ENCODE data around the gene UGT1A7.
"Not testable (repeated sequence)": the region's sequence is repeated elsewhere in the genome, so short reads cannot be mapped to it uniquely, and the experiment has no call there.

UGT1A7 gene

GRCh38 chr2:233650981-233651380, 30.7 kb upstream of the UGT1A7 start:
- no peak overlapping the region for H3K23ac ChIP-seq (ENCODE audit: low read length)
- no peak overlapping the region for H4K8ac ChIP-seq (ENCODE audit: low read depth, low read length)
- no peak for DNase-seq
- H3K4ac ChIP-seq (ENCODE audit: low read depth, low read length) = no peak overlapping the region
- no peaks in the 10 kb centered on the region for H3K27me3 ChIP-seq (ENCODE audit: insufficient read depth, low read length, poor library complexity)
- H2AK5ac ChIP-seq (ENCODE audit: low read length) = no peak overlapping the region
- H3K27ac ChIP-seq (ENCODE audit: low read depth, low read length) = no peak overlapping the region
- no peak overlapping the region for H2BK120ac ChIP-seq (ENCODE audit: low read depth, low read length)
- H3K4me2 ChIP-seq (ENCODE audit: low read length) = no peak overlapping the region
- no peak overlapping the region for H3K9ac ChIP-seq (ENCODE audit: low read length)
- no peaks in the 10 kb centered on the region for H3K4me1 ChIP-seq (ENCODE audit: control insufficient read depth, low read depth, low read length)
- no CpG with 5 or more reads among the region's 4 CpGs for WGBS (ENCODE audit: extremely low coverage, insufficient coverage, low lambda C conversion rate)
- no peak overlapping the region for H4K5ac ChIP-seq (ENCODE audit: low read length)
- no peaks in the 10 kb centered on the region for H3K79me2 ChIP-seq (ENCODE audit: control insufficient read depth, insufficient read depth, low read length)
- H3K36me3 ChIP-seq (ENCODE audit: control insufficient read depth, insufficient read depth, low read length) = no peaks in the 10 kb centered on the region
- no peak overlapping the region for H3K4me3 ChIP-seq (ENCODE audit: low read length)
- no peak overlapping the region for H2BK5ac ChIP-seq (ENCODE audit: low read length)
- H2BK15ac ChIP-seq (replicated peaks; ENCODE audit: low read depth) = no peak overlapping the region
- H3K18ac ChIP-seq (ENCODE audit: low read length) = no peak overlapping the region
- H3K56ac ChIP-seq (ENCODE audit: low read length) = no peak overlapping the region
- no peaks in the 10 kb centered on the region for H3K79me1 ChIP-seq (ENCODE audit: low read length)

- DNase-seq = no peak
- Histone ChIP-seq H3K36me3 (ENCODE audit: control insufficient read depth, insufficient read depth, low read length) (no peaks in the 10 kb centered on the region), H3K23ac (ENCODE audit: low read length) (no peak overlapping the region), H3K56ac (ENCODE audit: low read length) (no peak overlapping the region), H4K8ac (ENCODE audit: low read depth, low read length) (no peak overlapping the region), H3K27ac (ENCODE audit: low read depth, low read length) (no peak overlapping the region), H2AK5ac (ENCODE audit: low read length) (no peak overlapping the region), H2BK15ac (replicated peaks; ENCODE audit: low read depth) (no peak overlapping the region), H3K4me1 (ENCODE audit: control insufficient read depth, low read depth, low read length) (no peaks in the 10 kb centered on the region), H3K18ac (ENCODE audit: low read length) (no peak overlapping the region), H3K4me3 (ENCODE audit: low read length) (no peak overlapping the region), H3K79me1 (ENCODE audit: low read length) (no peaks in the 10 kb centered on the region), H2BK120ac (ENCODE audit: low read depth, low read length) (no peak overlapping the region), H4K5ac (ENCODE audit: low read length) (no peak overlapping the region), H2BK5ac (ENCODE audit: low read length) (no peak overlapping the region), H3K4me2 (ENCODE audit: low read length) (no peak overlapping the region), H3K79me2 (ENCODE audit: control insufficient read depth, insufficient read depth, low read length) (no peaks in the 10 kb centered on the region), H3K4ac (ENCODE audit: low read depth, low read length) (no peak overlapping the region), H3K9ac (ENCODE audit: low read length) (no peak overlapping the region), H3K27me3 (ENCODE audit: insufficient read depth, low read length, poor library complexity) (no peaks in the 10 kb centered on the region)
- WGBS (ENCODE audit: extremely low coverage, insufficient coverage, low lambda C conversion rate) = no CpG with 5 or more reads among the region's 2 CpGs
These were observed 30.3 kb upstream of the UGT1A7 start for GRCh38 chr2:233651430-233651829.

GRCh38 chr2:233654501-233654900, 27.2 kb upstream of the UGT1A7 start:
- no peaks in the 10 kb centered on the region for H3K36me3 ChIP-seq (ENCODE audit: control insufficient read depth, insufficient read depth, low read length)
- H2BK120ac ChIP-seq (ENCODE audit: low read depth, low read length) = no peak overlapping the region
- H3K4me2 ChIP-seq (ENCODE audit: low read length) = no peak overlapping the region
- no peak overlapping the region for H2BK15ac ChIP-seq (replicated peaks; ENCODE audit: low read depth)
- no peak overlapping the region for H3K23ac ChIP-seq (ENCODE audit: low read length)
- H3K56ac ChIP-seq (ENCODE audit: low read length) = no peak overlapping the region
- no peaks in the 10 kb centered on the region for H3K27me3 ChIP-seq (ENCODE audit: insufficient read depth, low read length, poor library complexity)
- no peak overlapping the region for H4K5ac ChIP-seq (ENCODE audit: low read length)
- no CpG with 5 or more reads among the region's 6 CpGs for WGBS (ENCODE audit: extremely low coverage, insufficient coverage, low lambda C conversion rate)
- H3K9ac ChIP-seq (ENCODE audit: low read length) = no peak overlapping the region
- H3K18ac ChIP-seq (ENCODE audit: low read length) = no peak overlapping the region
- no peak overlapping the region for H4K8ac ChIP-seq (ENCODE audit: low read depth, low read length)
- no peak overlapping the region for H3K27ac ChIP-seq (ENCODE audit: low read depth, low read length)
- H3K4me1 ChIP-seq (ENCODE audit: control insufficient read depth, low read depth, low read length) = no peaks in the 10 kb centered on the region
- no peak overlapping the region for H3K4me3 ChIP-seq (ENCODE audit: low read length)
- no peak overlapping the region for H3K4ac ChIP-seq (ENCODE audit: low read depth, low read length)
- DNase-seq = peak; percentile 3
- no peak overlapping the region for H2BK5ac ChIP-seq (ENCODE audit: low read length)
- no peaks in the 10 kb centered on the region for H3K79me2 ChIP-seq (ENCODE audit: control insufficient read depth, insufficient read depth, low read length)
- H3K79me1 ChIP-seq (ENCODE audit: low read length) = no peaks in the 10 kb centered on the region
- no peak overlapping the region for H2AK5ac ChIP-seq (ENCODE audit: low read length)

GRCh38 chr2:233655043-233655442, 26.7 kb upstream of the UGT1A7 start:
- H3K9ac ChIP-seq (ENCODE audit: low read length) = no peak overlapping the region
- H3K79me1 ChIP-seq (ENCODE audit: low read length) = no peaks in the 10 kb centered on the region
- H2AK5ac ChIP-seq (ENCODE audit: low read length) = no peak overlapping the region
- WGBS (ENCODE audit: extremely low coverage, insufficient coverage, low lambda C conversion rate) = no CpG with 5 or more reads among the region's 1 CpG
- H3K79me2 ChIP-seq (ENCODE audit: control insufficient read depth, insufficient read depth, low read length) = no peaks in the 10 kb centered on the region
- H3K4me1 ChIP-seq (ENCODE audit: control insufficient read depth, low read depth, low read length) = no peaks in the 10 kb centered on the region
- H3K56ac ChIP-seq (ENCODE audit: low read length) = no peak overlapping the region
- H3K27me3 ChIP-seq (ENCODE audit: insufficient read depth, low read length, poor library complexity) = no peaks in the 10 kb centered on the region
- DNase-seq = no peak
- no peak overlapping the region for H2BK120ac ChIP-seq (ENCODE audit: low read depth, low read length)
- no peaks in the 10 kb centered on the region for H3K36me3 ChIP-seq (ENCODE audit: control insufficient read depth, insufficient read depth, low read length)
- H4K8ac ChIP-seq (ENCODE audit: low read depth, low read length) = no peak overlapping the region
- no peak overlapping the region for H3K4me2 ChIP-seq (ENCODE audit: low read length)
- H3K18ac ChIP-seq (ENCODE audit: low read length) = no peak overlapping the region
- H3K4me3 ChIP-seq (ENCODE audit: low read length) = no peak overlapping the region
- H2BK5ac ChIP-seq (ENCODE audit: low read length) = no peak overlapping the region
- H3K23ac ChIP-seq (ENCODE audit: low read length) = no peak overlapping the region
- no peak overlapping the region for H4K5ac ChIP-seq (ENCODE audit: low read length)
- H3K27ac ChIP-seq (ENCODE audit: low read depth, low read length) = no peak overlapping the region
- no peak overlapping the region for H3K4ac ChIP-seq (ENCODE audit: low read depth, low read length)
- no peak overlapping the region for H2BK15ac ChIP-seq (replicated peaks; ENCODE audit: low read depth)

GRCh38 chr2:233655943-233656342, 25.8 kb upstream of the UGT1A7 start:
- not testable (repeated sequence) for DNase-seq; H2AK5ac ChIP-seq (ENCODE audit: low read length); H3K4me3 ChIP-seq (ENCODE audit: low read length); H3K56ac ChIP-seq (ENCODE audit: low read length); H3K79me2 ChIP-seq (ENCODE audit: control insufficient read depth, insufficient read depth, low read length); H3K79me1 ChIP-seq (ENCODE audit: low read length); H3K27ac ChIP-seq (ENCODE audit: low read depth, low read length); H2BK120ac ChIP-seq (ENCODE audit: low read depth, low read length); H3K27me3 ChIP-seq (ENCODE audit: insufficient read depth, low read length, poor library complexity); H3K36me3 ChIP-seq (ENCODE audit: control insufficient read depth, insufficient read depth, low read length); H2BK15ac ChIP-seq (replicated peaks; ENCODE audit: low read depth); H3K18ac ChIP-seq (ENCODE audit: low read length); H3K4me2 ChIP-seq (ENCODE audit: low read length); H3K4me1 ChIP-seq (ENCODE audit: control insufficient read depth, low read depth, low read length); H3K23ac ChIP-seq (ENCODE audit: low read length); H3K9ac ChIP-seq (ENCODE audit: low read length); H3K4ac ChIP-seq (ENCODE audit: low read depth, low read length); H2BK5ac ChIP-seq (ENCODE audit: low read length); H4K5ac ChIP-seq (ENCODE audit: low read length); H4K8ac ChIP-seq (ENCODE audit: low read depth, low read length)
- WGBS (ENCODE audit: extremely low coverage, insufficient coverage, low lambda C conversion rate) = no CpG with 5 or more reads among the region's 3 CpGs

GRCh38 chr2:233656443-233656842, 25.3 kb upstream of the UGT1A7 start:
- no peak overlapping the region for H3K4ac ChIP-seq (ENCODE audit: low read depth, low read length)
- H3K36me3 ChIP-seq (ENCODE audit: control insufficient read depth, insufficient read depth, low read length) = no peaks in the 10 kb centered on the region
- H3K4me1 ChIP-seq (ENCODE audit: control insufficient read depth, low read depth, low read length) = no peaks in the 10 kb centered on the region
- H3K79me2 ChIP-seq (ENCODE audit: control insufficient read depth, insufficient read depth, low read length) = no peaks in the 10 kb centered on the region
- no peak overlapping the region for H2BK120ac ChIP-seq (ENCODE audit: low read depth, low read length)
- no peak overlapping the region for H3K56ac ChIP-seq (ENCODE audit: low read length)
- no peaks in the 10 kb centered on the region for H3K27me3 ChIP-seq (ENCODE audit: insufficient read depth, low read length, poor library complexity)
- H2BK5ac ChIP-seq (ENCODE audit: low read length) = no peak overlapping the region
- H3K23ac ChIP-seq (ENCODE audit: low read length) = no peak overlapping the region
- no peak overlapping the region for H3K9ac ChIP-seq (ENCODE audit: low read length)
- H2AK5ac ChIP-seq (ENCODE audit: low read length) = no peak overlapping the region
- H4K8ac ChIP-seq (ENCODE audit: low read depth, low read length) = no peak overlapping the region
- no peaks in the 10 kb centered on the region for H3K79me1 ChIP-seq (ENCODE audit: low read length)
- H4K5ac ChIP-seq (ENCODE audit: low read length) = no peak overlapping the region
- no CpG with 5 or more reads among the region's 10 CpGs for WGBS (ENCODE audit: extremely low coverage, insufficient coverage, low lambda C conversion rate)
- H3K4me2 ChIP-seq (ENCODE audit: low read length) = no peak overlapping the region
- no peak overlapping the region for H3K18ac ChIP-seq (ENCODE audit: low read length)
- no peak overlapping the region for H3K4me3 ChIP-seq (ENCODE audit: low read length)
- no peak overlapping the region for H3K27ac ChIP-seq (ENCODE audit: low read depth, low read length)
- no peak overlapping the region for H2BK15ac ChIP-seq (replicated peaks; ENCODE audit: low read depth)
- no peak for DNase-seq

Data from mesendoderm (in vitro differentiated cells).